ENCODE results near the gene ATP8A1.

Gene ATP8A1

GRCh38 chr4:42543762-42544161, 113.1 kb downstream of the ATP8A1 start:
- DNase-seq (ENCODE audit: low read depth, low spot score), result no peak
- no peak overlapping the region for H3K4me3 ChIP-seq (ENCODE audit: low read depth, low read length)
- no peak for TF ChIP-seq CTCF (IDR thresholded peaks at IDR 0.05; ENCODE audit: insufficient read depth, low read length, missing control alignments)
- CTCF ChIA-PET, result interaction anchor here (1.0 kb wide), 1 partner anchor 24 kb away, joined by 4 read pairs; no protein-coding TSS in a partner anchor
- POLR2A ChIA-PET, result no interaction called here

GRCh38 chr4:42543126-42543525, 113.8 kb downstream of the ATP8A1 start:
- no peak overlapping the region for H3K4me3 ChIP-seq (ENCODE audit: low read depth, low read length)
- CTCF ChIA-PET, result no interaction called here
- POLR2A ChIA-PET, result no interaction called here
- DNase-seq (ENCODE audit: low read depth, low spot score), result no peak
- no peak for TF ChIP-seq CTCF (IDR thresholded peaks at IDR 0.05; ENCODE audit: insufficient read depth, low read length, missing control alignments)

- no peak for DNase-seq (ENCODE audit: low read depth, low spot score)
- H3K4me3 ChIP-seq (ENCODE audit: low read depth, low read length), result no peak overlapping the region
- no peak for TF ChIP-seq CTCF (IDR thresholded peaks at IDR 0.05; ENCODE audit: insufficient read depth, low read length, missing control alignments)
- ChIA-PET POLR2A (no interaction called here), CTCF (no interaction called here)
Measured at GRCh38 chr4:42541647-42542046, 115.3 kb downstream of the ATP8A1 start.

GRCh38 chr4:42533042-42533441, 123.9 kb downstream of the ATP8A1 start:
- CTCF ChIA-PET, result no interaction called here
- POLR2A ChIA-PET, result no interaction called here
- H3K4me3 ChIP-seq (ENCODE audit: low read depth, low read length), result no peak overlapping the region
- DNase-seq (ENCODE audit: low read depth, low spot score), result no peak
- no peak for TF ChIP-seq CTCF (IDR thresholded peaks at IDR 0.05; ENCODE audit: insufficient read depth, low read length, missing control alignments)

- no peak for TF ChIP-seq CTCF (IDR thresholded peaks at IDR 0.05; ENCODE audit: insufficient read depth, low read length, missing control alignments)
- ChIA-PET CTCF (no interaction called here), POLR2A (no interaction called here)
- DNase-seq (ENCODE audit: low read depth, low spot score), result no peak
- H3K4me3 ChIP-seq (ENCODE audit: low read depth, low read length), result no peak overlapping the region
Measured at GRCh38 chr4:42531341-42532030, 125.4 kb downstream of the ATP8A1 start.

- ChIA-PET CTCF (interaction anchor here (1.0 to 1.2 kb wide), 2 partner anchors 151 to 242 kb away, joined by 3 read pairs; no protein-coding TSS in a partner anchor), POLR2A (no interaction called here)
- no peak overlapping the region for H3K4me3 ChIP-seq (ENCODE audit: low read depth, low read length)
- TF ChIP-seq CTCF (IDR thresholded peaks at IDR 0.05; ENCODE audit: insufficient read depth, low read length, missing control alignments), result no peak
- no peak for DNase-seq (ENCODE audit: low read depth, low spot score)
Measured at GRCh38 chr4:42523066-42523718, 133.7 kb downstream of the ATP8A1 start.
